ENCODE results near the gene KY.

The KY gene

DNA sequence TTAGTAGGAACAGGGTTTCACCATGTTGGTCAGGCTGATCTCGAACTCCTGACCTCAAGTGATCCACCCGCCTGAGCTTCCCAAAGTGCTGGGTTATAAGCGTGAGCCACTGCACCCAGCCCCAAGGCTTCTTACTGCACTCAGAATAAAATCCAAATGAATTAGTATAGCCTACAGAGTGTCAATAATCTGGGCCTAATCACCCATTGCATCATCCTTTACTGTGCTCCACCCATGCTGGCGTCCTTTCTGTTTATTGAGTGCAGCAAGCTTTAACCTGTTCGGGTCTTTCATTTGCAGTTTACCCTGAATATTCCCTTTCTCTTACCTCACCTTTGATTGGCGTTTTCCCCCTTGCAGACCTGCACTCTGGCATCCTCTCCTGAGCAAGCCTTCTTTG is 87.2 kb downstream of the KY start:
- H3K4me3 ChIP-seq (ENCODE audit: low read length): no peak overlapping the region
- no peak overlapping the region for H3K9ac ChIP-seq (ENCODE audit: low read length)
- no peak overlapping the region for H2AFZ ChIP-seq (ENCODE audit: low read length)
- DNase-seq: no peak
- H3K4me2 ChIP-seq (ENCODE audit: low read depth, low read length): no peak overlapping the region
- no peaks in the 10 kb centered on the region for H3K9me3 ChIP-seq (replicated peaks; ENCODE audit: insufficient read depth, low read length)
- no peaks in the 10 kb centered on the region for H3K4me1 ChIP-seq (ENCODE audit: low read length)
- TF ChIP-seq EZH2phosphoT487 (IDR thresholded peaks at IDR 0.05; ENCODE audit: low read length) (no peak), CTCF (IDR thresholded peaks at IDR 0.05; ENCODE audit: low read length) (no peak), EZH2 (optimal IDR thresholded peaks at IDR 0.05; ENCODE audit: low read depth, low read length) (no peak)
- H3K36me3 ChIP-seq (replicated peaks; ENCODE audit: insufficient read depth, low read length): no peaks in the 10 kb centered on the region
- H3K27ac ChIP-seq (ENCODE audit: low read length): no peak overlapping the region
- no peaks in the 10 kb centered on the region for H3K9me2 ChIP-seq (replicated peaks; ENCODE audit: insufficient read depth, low read length)
- H3F3A ChIP-seq (ENCODE audit: insufficient read depth, low read length): no peaks in the 10 kb centered on the region
- H4K20me1 ChIP-seq (ENCODE audit: insufficient read depth, low read length): no peaks in the 10 kb centered on the region
- no peaks in the 10 kb centered on the region for H3K27me3 ChIP-seq (replicated peaks; ENCODE audit: insufficient read depth, low read length)
- no peaks in the 10 kb centered on the region for H3K79me2 ChIP-seq (ENCODE audit: low read length)

DNA sequence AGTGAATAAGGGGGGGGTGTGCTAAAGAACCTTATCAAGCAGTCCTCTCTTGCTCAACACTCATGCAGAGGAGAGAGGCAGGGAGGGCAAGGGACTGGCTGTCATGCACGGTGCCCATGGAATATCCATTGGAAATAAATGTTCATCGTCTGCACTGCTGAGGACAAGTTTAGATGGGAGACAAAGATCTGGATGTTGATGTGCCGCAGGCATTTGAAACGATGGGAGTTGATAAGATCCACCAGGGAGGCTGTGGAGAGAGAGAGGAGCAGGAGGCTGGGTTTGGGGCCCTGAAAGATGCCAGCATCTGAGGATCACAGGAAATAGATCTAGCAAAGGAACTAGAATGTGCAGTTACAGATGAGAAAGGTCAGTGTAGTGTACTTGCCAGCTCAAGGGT is 88.8 kb downstream of the KY start:
- H3K9me2 ChIP-seq (replicated peaks; ENCODE audit: insufficient read depth, low read length): no peaks in the 10 kb centered on the region
- DNase-seq: no peak
- no peaks in the 10 kb centered on the region for H3K4me1 ChIP-seq (ENCODE audit: low read length)
- H4K20me1 ChIP-seq (ENCODE audit: insufficient read depth, low read length): no peaks in the 10 kb centered on the region
- no peak for TF ChIP-seq EZH2 (optimal IDR thresholded peaks at IDR 0.05; ENCODE audit: low read depth, low read length)
- no peak for TF ChIP-seq EZH2phosphoT487 (IDR thresholded peaks at IDR 0.05; ENCODE audit: low read length)
- TF ChIP-seq CTCF (IDR thresholded peaks at IDR 0.05; ENCODE audit: low read length): no peak
- no peak overlapping the region for H3K4me3 ChIP-seq (ENCODE audit: low read length)
- no peaks in the 10 kb centered on the region for H3K36me3 ChIP-seq (replicated peaks; ENCODE audit: insufficient read depth, low read length)
- H3K79me2 ChIP-seq (ENCODE audit: low read length): no peaks in the 10 kb centered on the region
- no peaks in the 10 kb centered on the region for H3K27me3 ChIP-seq (replicated peaks; ENCODE audit: insufficient read depth, low read length)
- H2AFZ ChIP-seq (ENCODE audit: low read length): no peak overlapping the region
- no peak overlapping the region for H3K27ac ChIP-seq (ENCODE audit: low read length)
- no peak overlapping the region for H3K9ac ChIP-seq (ENCODE audit: low read length)
- H3K9me3 ChIP-seq (replicated peaks; ENCODE audit: insufficient read depth, low read length): no peaks in the 10 kb centered on the region
- no peaks in the 10 kb centered on the region for H3F3A ChIP-seq (ENCODE audit: insufficient read depth, low read length)
- no peak overlapping the region for H3K4me2 ChIP-seq (ENCODE audit: low read depth, low read length)

DNA sequence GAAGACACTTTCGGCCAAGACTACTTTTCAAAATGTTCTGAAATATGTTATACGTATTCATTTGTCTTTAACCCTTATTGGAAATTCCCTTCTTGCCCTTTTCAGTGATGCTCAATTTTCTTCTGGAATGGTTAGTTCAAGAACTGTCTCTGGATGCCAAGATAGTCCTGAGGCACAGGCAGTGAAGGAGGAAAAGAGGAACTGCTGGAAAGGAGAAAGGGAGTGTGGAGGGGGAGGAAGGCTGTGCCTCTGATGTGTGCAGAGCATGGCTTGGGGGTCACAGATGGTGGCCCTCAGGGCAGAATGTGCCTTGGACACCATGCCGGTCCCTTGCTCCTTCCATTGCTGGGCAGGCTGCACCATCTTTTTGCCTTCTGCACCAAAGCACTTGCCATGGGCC is 91.2 kb downstream of the KY start:
- Histone ChIP-seq H3K9ac (ENCODE audit: low read length) (no peak overlapping the region), H3K27ac (ENCODE audit: low read length) (no peak overlapping the region), H3K4me3 (ENCODE audit: low read length) (no peak overlapping the region), H3K4me1 (ENCODE audit: low read length) (no peaks in the 10 kb centered on the region), H4K20me1 (ENCODE audit: insufficient read depth, low read length) (no peaks in the 10 kb centered on the region), H2AFZ (ENCODE audit: low read length) (no peak overlapping the region), H3K4me2 (ENCODE audit: low read depth, low read length) (no peak overlapping the region), H3F3A (ENCODE audit: insufficient read depth, low read length) (no peaks in the 10 kb centered on the region), H3K79me2 (ENCODE audit: low read length) (no peaks in the 10 kb centered on the region), H3K9me3 (replicated peaks; ENCODE audit: insufficient read depth, low read length) (no peaks in the 10 kb centered on the region), H3K27me3 (replicated peaks; ENCODE audit: insufficient read depth, low read length) (no peaks in the 10 kb centered on the region), H3K36me3 (replicated peaks; ENCODE audit: insufficient read depth, low read length) (no peaks in the 10 kb centered on the region), H3K9me2 (replicated peaks; ENCODE audit: insufficient read depth, low read length) (no peaks in the 10 kb centered on the region)
- TF ChIP-seq EZH2 (optimal IDR thresholded peaks at IDR 0.05; ENCODE audit: low read depth, low read length) (no peak), CTCF (IDR thresholded peaks at IDR 0.05; ENCODE audit: low read length) (no peak), EZH2phosphoT487 (IDR thresholded peaks at IDR 0.05; ENCODE audit: low read length) (no peak)
- DNase-seq: no peak
